Erythroblast (primary cell): Measurements from ENCODE around the gene ARHGAP8.

Source experiments
- GATA1 ChIP-seq: IDR thresholded peaks from 2 replicates; pipeline ENCODE4 v1.6.1; 2011; ENCODE audit warnings: low read depth, mild to moderate bottlenecking, control low read depth, low read length, moderate library complexity
- POLR2A ChIP-seq: IDR thresholded peaks from 2 replicates; pipeline ENCODE4 v1.6.1; 2011; ENCODE audit warnings: mild to moderate bottlenecking, low read length

DNA sequence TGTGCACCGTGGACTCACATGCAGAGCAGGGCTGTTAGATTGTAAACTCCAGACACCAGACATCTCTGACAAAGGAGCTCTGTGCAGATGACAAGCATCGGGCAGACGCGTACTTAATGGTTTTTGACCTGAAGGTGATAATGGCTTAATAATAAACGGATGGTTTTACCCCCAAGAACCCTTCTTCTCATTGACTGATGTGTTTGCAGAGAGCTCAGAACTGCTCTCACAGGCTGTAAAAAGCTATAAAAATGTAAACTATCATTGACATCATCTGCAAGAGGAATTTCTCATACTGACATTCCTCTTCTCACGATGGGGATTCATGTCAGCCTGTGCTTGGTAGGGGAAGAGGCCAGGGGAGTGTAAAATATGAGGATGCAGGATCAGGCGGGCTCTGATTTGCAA is 8.6 kb upstream of the ARHGAP8 start:
- no peak for TF ChIP-seq POLR2A
- TF ChIP-seq GATA1, result no peak
